Measurements from ENCODE around the gene ANKRD27.

DNA sequence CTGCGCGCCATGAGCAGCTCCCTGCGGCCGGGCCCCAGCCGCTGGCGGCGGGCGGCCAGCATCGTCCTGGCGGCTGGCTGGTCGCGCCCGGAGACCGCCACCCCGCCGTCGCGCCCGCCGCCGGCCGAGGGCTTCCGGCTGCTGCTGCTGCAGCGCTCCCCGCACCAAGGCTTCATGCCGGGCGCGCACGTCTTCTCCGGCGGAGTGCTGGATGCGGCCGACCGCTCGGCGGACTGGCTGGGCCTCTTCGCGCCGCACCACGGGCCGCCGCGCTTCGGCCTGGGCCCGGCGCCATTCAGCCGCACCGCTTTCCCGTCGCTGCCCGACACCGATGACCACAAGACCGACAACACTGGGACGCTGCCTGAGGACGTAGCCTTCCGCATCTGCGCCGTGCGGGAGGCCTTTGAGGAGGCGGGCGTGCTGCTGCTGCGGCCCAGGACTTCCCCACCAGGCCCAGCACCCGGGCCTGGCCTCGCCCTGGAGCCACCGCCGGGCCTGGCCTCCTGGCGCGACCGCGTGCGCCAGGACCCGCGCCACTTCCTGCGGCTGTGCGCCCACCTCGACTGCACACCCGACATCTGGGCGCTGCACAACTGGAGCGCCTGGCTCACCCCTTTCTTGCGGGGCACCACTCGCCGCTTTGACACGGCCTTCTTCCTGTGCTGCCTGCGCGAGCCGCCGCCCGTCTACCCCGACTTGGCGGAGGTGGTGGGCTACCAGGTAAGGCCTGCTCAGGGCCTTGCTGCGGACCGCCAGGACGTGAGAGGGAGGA, 17.2 kb upstream of the ANKRD27 start:
- TF ChIP-seq, protein P1, sequence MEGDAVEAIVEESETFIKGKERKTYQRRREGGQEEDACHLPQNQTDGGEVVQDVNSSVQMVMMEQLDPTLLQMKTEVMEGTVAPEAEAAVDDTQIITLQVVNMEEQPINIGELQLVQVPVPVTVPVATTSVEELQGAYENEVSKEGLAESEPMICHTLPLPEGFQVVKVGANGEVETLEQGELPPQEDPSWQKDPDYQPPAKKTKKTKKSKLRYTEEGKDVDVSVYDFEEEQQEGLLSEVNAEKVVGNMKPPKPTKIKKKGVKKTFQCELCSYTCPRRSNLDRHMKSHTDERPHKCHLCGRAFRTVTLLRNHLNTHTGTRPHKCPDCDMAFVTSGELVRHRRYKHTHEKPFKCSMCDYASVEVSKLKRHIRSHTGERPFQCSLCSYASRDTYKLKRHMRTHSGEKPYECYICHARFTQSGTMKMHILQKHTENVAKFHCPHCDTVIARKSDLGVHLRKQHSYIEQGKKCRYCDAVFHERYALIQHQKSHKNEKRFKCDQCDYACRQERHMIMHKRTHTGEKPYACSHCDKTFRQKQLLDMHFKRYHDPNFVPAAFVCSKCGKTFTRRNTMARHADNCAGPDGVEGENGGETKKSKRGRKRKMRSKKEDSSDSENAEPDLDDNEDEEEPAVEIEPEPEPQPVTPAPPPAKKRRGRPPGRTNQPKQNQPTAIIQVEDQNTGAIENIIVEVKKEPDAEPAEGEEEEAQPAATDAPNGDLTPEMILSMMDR (IDR thresholded peaks at IDR 0.05): no peak
- no peak for TF ChIP-seq POLR2A (IDR thresholded peaks at IDR 0.05)

Measured in heart left ventricle (tissue), 13 donors.